H1 (cell line): ENCODE measurements around the gene LRCH1. TPM values are rescaled to one million over a fixed set of nuclear protein-coding genes. Genes with fewer than 3 reads are reported as not detected.

Experiments used
- CTCF ChIA-PET: fragments of 300-600 bp; sonication (Branson Sonifier 250); formaldehyde crosslinking; loops from one replicate; lab custom pipeline; 2021; ENCODE audit not compliant: partially characterized antibody; lab: Charles Lee
- POLR2A ChIA-PET: fragments of 300-600 bp; sonication (Branson Sonifier 250); formaldehyde crosslinking; loops from one replicate; lab custom pipeline; 2021; ENCODE audit warnings: inconsistent platforms; ENCODE audit not compliant: partially characterized antibody; lab: Charles Lee
- DNase-seq, 2 experiments: peaks; one replicate each; pipeline versions ENCODE4 v3.0.0 to v3.0.0-alpha.2; 2010 to 2022; ENCODE audit warnings: low spot score in 2 of 2, low read depth in 1 of 2, mixed read lengths in 1 of 2
- FAIRE-seq: peaks from 2 replicates; lab custom pipeline; 2011; peaks lifted over from hg19 to GRCh38; lab: Jason Lieb, UNC
- H2AFZ ChIP-seq: 2 replicates; pipeline ENCODE4 v1.8.1; 2012; ENCODE audit warnings: low read length, inconsistent platforms
- H2AK5ac ChIP-seq: 2 replicates; pipeline ENCODE4 v1.6.1; 2013; ENCODE audit warnings: low read depth, low read length
- H2BK120ac ChIP-seq: replicated peaks from 2 replicates; pipeline ENCODE3; 2013; ENCODE audit warnings: low read depth, low read length, inconsistent platforms
- H2BK12ac ChIP-seq: 2 replicates; pipeline ENCODE4 v1.6.1; 2013; ENCODE audit warnings: low read depth, low read length
- H2BK15ac ChIP-seq: 2 replicates; pipeline ENCODE4 v1.6.1; 2013; ENCODE audit warnings: low read length
- H2BK20ac ChIP-seq: 2 replicates; pipeline ENCODE4 v1.6.1; 2013; ENCODE audit warnings: low read length
- H2BK5ac ChIP-seq: 2 replicates; pipeline ENCODE4 v1.6.1; 2013; ENCODE audit warnings: low read depth, low read length
- H3K14ac ChIP-seq: 2 replicates; pipeline ENCODE4 v1.6.1; 2013; ENCODE audit warnings: inconsistent platforms; ENCODE audit not compliant: insufficient read length
- H3K18ac ChIP-seq: 2 replicates; pipeline ENCODE4 v1.6.1; 2013; ENCODE audit warnings: low read length; ENCODE audit errors: extremely low read depth
- H3K23ac ChIP-seq: 2 replicates; pipeline ENCODE4 v1.6.1; 2013; ENCODE audit warnings: inconsistent platforms; ENCODE audit not compliant: insufficient read length
- H3K23me2 ChIP-seq: 2 replicates; pipeline ENCODE4 v1.6.1; 2013; ENCODE audit warnings: low read depth, low read length
- H3K27ac ChIP-seq: 2 replicates; pipeline ENCODE4 v1.6.1; 2011; ENCODE audit warnings: low read depth, low read length, inconsistent platforms
- H3K27me3 ChIP-seq, 4 experiments: replicated peaks in 1 of 4; 1 replicate in 1 of 4; 2 replicates in 3 of 4; pipeline versions ENCODE4 v1.6.1 to v1.8.1; 2011 to 2013; ENCODE audit warnings: low read length in 3 of 4, mild to moderate bottlenecking in 3 of 4, inconsistent platforms in 2 of 4, mixed read lengths in 2 of 4, moderate library complexity in 1 of 4; ENCODE audit not compliant: control insufficient read depth in 3 of 4, insufficient read depth in 3 of 4; ENCODE audit errors: extremely low read depth in 1 of 4
- H3K36me3 ChIP-seq, 4 experiments: 2 replicates each; pipeline versions ENCODE4 v1.6.1 to v1.8.1; 2011 to 2013; ENCODE audit warnings: mild to moderate bottlenecking in 4 of 4, low read length in 3 of 4, moderate library complexity in 2 of 4, control low read depth in 1 of 4, inconsistent platforms in 1 of 4; ENCODE audit not compliant: insufficient read depth in 4 of 4, control insufficient read depth in 2 of 4
- H3K4ac ChIP-seq: replicated peaks from 2 replicates; pipeline ENCODE3; 2013; ENCODE audit warnings: low read length, low read depth, mixed read lengths, inconsistent platforms; ENCODE audit not compliant: insufficient read length
- H3K4me1 ChIP-seq, 4 experiments: replicated peaks in 1 of 4; 1 replicate in 1 of 4; 2 replicates in 3 of 4; pipeline versions ENCODE4 v1.6.1 to v1.8.1; 2011 to 2013; ENCODE audit warnings: low read length in 3 of 4, inconsistent platforms in 2 of 4, mixed read lengths in 1 of 4; ENCODE audit not compliant: insufficient read depth in 4 of 4, control insufficient read depth in 3 of 4
- H3K4me2 ChIP-seq, 2 experiments: 2 replicates each; pipeline versions ENCODE4 v1.6.1 to v1.8.1; 2011 to 2013; ENCODE audit warnings: low read depth in 2 of 2, low read length in 2 of 2, control low read depth in 1 of 2, inconsistent platforms in 1 of 2, mild to moderate bottlenecking in 1 of 2; ENCODE audit not compliant: insufficient read depth in 1 of 2
- H3K4me3 ChIP-seq, 4 experiments: fragments of 200-600, 300-600 bp in 1 of 4; sonication (generic), shearing (Covaris generic), sonication (Bioruptor Twin) in 1 of 4; 2 replicates each; pipeline versions ENCODE4 v1.5.1 to v1.8.1; 2011 to 2016; ENCODE audit warnings: low read length in 4 of 4, low read depth in 3 of 4, control low read depth in 2 of 4, inconsistent platforms in 2 of 4, mild to moderate bottlenecking in 2 of 4, mixed read lengths in 1 of 4, moderate library complexity in 1 of 4; ENCODE audit not compliant: insufficient read depth in 2 of 4; ENCODE audit errors: extremely low read depth in 1 of 4
- H3K56ac ChIP-seq: replicated peaks from 2 replicates; pipeline ENCODE3; 2013; ENCODE audit warnings: low read depth, mild to moderate bottlenecking, mixed read lengths, low read length, inconsistent platforms; ENCODE audit not compliant: insufficient read length
- H3K79me1 ChIP-seq: 2 replicates; pipeline ENCODE4 v1.6.1; 2013; ENCODE audit warnings: low read depth, low read length, control low read depth
- H3K79me2 ChIP-seq, 2 experiments: 2 replicates each; pipeline versions ENCODE4 v1.6.1 to v1.8.1; 2012 to 2013; ENCODE audit warnings: low read length in 2 of 2, mild to moderate bottlenecking in 2 of 2, inconsistent platforms in 1 of 2; ENCODE audit not compliant: insufficient read depth in 2 of 2, control insufficient read depth in 1 of 2
- H3K9ac ChIP-seq, 4 experiments: replicated peaks in 1 of 4; 1 replicate in 1 of 4; 2 replicates in 3 of 4; pipeline versions ENCODE4 v1.6.1 to v1.8.1; 2011 to 2013; ENCODE audit warnings: low read depth in 3 of 4, low read length in 3 of 4, control low read depth in 2 of 4, mild to moderate bottlenecking in 2 of 4, moderate library complexity in 2 of 4, inconsistent platforms in 1 of 4; ENCODE audit errors: extremely low read depth in 1 of 4
- H3K9me3 ChIP-seq, 2 experiments: 2 replicates each; pipeline versions ENCODE4 v1.6.1 to v1.8.1; 2012 to 2013; ENCODE audit warnings: mild to moderate bottlenecking in 2 of 2, moderate library complexity in 2 of 2, control low read depth in 1 of 2, inconsistent platforms in 1 of 2, low read depth in 1 of 2, low read length in 1 of 2, mixed read lengths in 1 of 2; ENCODE audit not compliant: insufficient read depth in 2 of 2
- H4K20me1 ChIP-seq, 2 experiments: replicated peaks in 1 of 2; 2 replicates each; pipeline versions ENCODE3 to v1.8.1; 2011 to 2013; ENCODE audit warnings: inconsistent platforms in 2 of 2, low read length in 2 of 2, mild to moderate bottlenecking in 1 of 2; ENCODE audit not compliant: insufficient read depth in 2 of 2, control insufficient read depth in 1 of 2
- H4K5ac ChIP-seq: 2 replicates; pipeline ENCODE4 v1.6.1; 2013; ENCODE audit warnings: low read length, low read depth, mixed read lengths, inconsistent platforms; ENCODE audit not compliant: insufficient read length
- H4K8ac ChIP-seq: 2 replicates; pipeline ENCODE4 v1.8.0; 2013; ENCODE audit warnings: mild to moderate bottlenecking, moderate library complexity, low read length, inconsistent platforms; ENCODE audit not compliant: insufficient read depth; ENCODE audit errors: extremely low read depth
- H4K91ac ChIP-seq: replicated peaks from 2 replicates; pipeline ENCODE3; 2013; ENCODE audit warnings: low read length, mixed read lengths, inconsistent platforms; ENCODE audit not compliant: insufficient read length
- EZH2 ChIP-seq: fragments of 200-600 bp; sonication (generic); IDR thresholded peaks from 2 replicates; pipeline ENCODE4 v1.7.1; 2012; ENCODE audit warnings: low read depth, mild to moderate bottlenecking, moderate library complexity, low read length, inconsistent platforms; ENCODE audit not compliant: severe bottlenecking
- GABPA ChIP-seq: IDR thresholded peaks from 2 replicates; pipeline ENCODE4 v1.6.1; 2011; ENCODE audit warnings: mild to moderate bottlenecking, low read length, moderate library complexity, borderline replicate concordance; ENCODE audit not compliant: insufficient read depth
- WGBS, 2 experiments: shearing (Covaris generic) in 1 of 2; methylation state at CpG; one replicate each; pipeline versions ENCODE4 v1.1.6 to v1.1.7; 2013 to 2015; ENCODE audit warnings: low lambda C conversion rate in 2 of 2, mixed read lengths in 2 of 2, inconsistent platforms in 1 of 2, low coverage in 1 of 2, missing lambda C conversion rate in 1 of 2; ENCODE audit not compliant: insufficient replicate concordance in 2 of 2, insufficient coverage in 1 of 2, insufficient read length in 1 of 2; ENCODE audit errors: extremely low coverage in 1 of 2, missing lambda C conversion rate in 1 of 2; 5-methylcytosine and 5-hydroxymethylcytosine counted together
- polyA plus RNA-seq, 7 experiments: library from polyadenylated mRNA; depleted of rRNA in 3 of 7; stranded (reverse) in 5 of 7; unstranded in 2 of 7; fragments of >200 nt in 5 of 7; fragments of 200-250 nt in 2 of 7; gene quantifications; 1 replicate in 5 of 7; 2 replicates in 1 of 7; 4 replicates in 1 of 7; pipeline versions ENCODE4 v1.2.1 to v1.2.3, GENCODE V29; 2011 to 2013; ENCODE audit warnings: missing spikeins in 2 of 7, mixed read lengths in 2 of 7
- total RNA-seq: library from RNA; stranded (reverse); fragmentation: NEBNext Ultra II Directional; extraction: Animal tissue kit (Norgen Biotek cat#: 25700); gene quantifications from 2 replicates; pipeline ENCODE4 v1.2.1, GENCODE V29; 2021

Gene LRCH1
- total and polyA plus RNA-seq, 2 of the 8 experiments (the other 6 are each of a cell fraction or from before 2014, with no cell fraction given), result 3.0 to 10.1 TPM

DNA sequence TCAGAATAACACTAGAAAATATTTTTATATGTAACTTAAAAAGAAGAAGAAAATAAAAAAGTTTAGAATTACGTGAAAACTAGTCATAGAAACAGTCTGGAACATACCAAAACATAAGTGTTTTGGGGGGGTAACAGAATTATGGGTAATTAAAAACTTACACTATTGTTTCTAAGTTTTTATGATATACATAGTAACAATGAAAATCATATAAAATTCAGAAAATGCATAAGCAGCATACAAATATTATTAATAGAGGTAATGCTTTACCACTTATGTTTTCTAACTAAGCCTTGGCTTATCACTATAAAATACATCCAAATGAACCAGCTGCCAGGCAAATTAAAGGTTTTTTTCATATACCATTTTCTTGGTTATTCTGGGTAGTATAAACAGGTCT, 229.1 kb downstream of the LRCH1 start:
- no peak overlapping the region for H2BK20ac ChIP-seq
- no peak overlapping the region for H4K91ac ChIP-seq
- no peaks in the 10 kb centered on the region for H3K27me3 ChIP-seq
- no peak overlapping the region for H3K14ac ChIP-seq
- CTCF ChIA-PET, result no interaction called here
- H3K4me1 ChIP-seq, result no peaks in the 10 kb centered on the region
- no peak for DNase-seq
- H3K79me1 ChIP-seq, result no peaks in the 10 kb centered on the region
- H4K8ac ChIP-seq, result no peak overlapping the region
- no peak overlapping the region for H3K9ac ChIP-seq
- no peaks in the 10 kb centered on the region for H4K20me1 ChIP-seq
- no peak overlapping the region for H3K18ac ChIP-seq
- WGBS, 2 experiments, result 93% methylated on average over 1 of the region's 1 CpG; no CpG with 5 or more reads in 1 of the 2 experiments
- H3K56ac ChIP-seq, result no peak overlapping the region
- no peak overlapping the region for H3K4me2 ChIP-seq
- no peak overlapping the region for H3K27ac ChIP-seq
- no peak overlapping the region for H2BK120ac ChIP-seq
- no peak overlapping the region for H3K4ac ChIP-seq
- peaks cover 0 to 75% (median 12%) of the 10 kb centered on the region in 4 experiments; a peak in 7 of 8 replicates for H3K36me3 ChIP-seq
- H2BK15ac ChIP-seq, result no peak overlapping the region
- no peak overlapping the region for H4K5ac ChIP-seq
- POLR2A ChIA-PET, result no interaction called here
- no peaks in the 10 kb centered on the region for H3K9me3 ChIP-seq
- H3K23me2 ChIP-seq, result no peaks in the 10 kb centered on the region
- TF ChIP-seq EZH2, result no peak
- no peak for TF ChIP-seq GABPA
- no peak overlapping the region for H3K4me3 ChIP-seq
- no peak overlapping the region for H3K23ac ChIP-seq
- no peak overlapping the region for H2BK5ac ChIP-seq
- no peak overlapping the region for H2AK5ac ChIP-seq
- FAIRE-seq, result no peak
- no peak overlapping the region for H2AFZ ChIP-seq
- no peaks in the 10 kb centered on the region for H3K79me2 ChIP-seq
- no peak overlapping the region for H2BK12ac ChIP-seq
